WTC11 (cell line): ENCODE measurements around the gene NES. TPM values are rescaled to one million over a fixed set of nuclear protein-coding genes. Genes with fewer than 3 reads are reported as not detected.

Experiments
- ATAC-seq: fragments of 200-7000 bp; cut with Tn5 transposase; 2 replicates; pipeline ENCODE4 v1.10.0; 2021; ENCODE audit warnings: mild to moderate bottlenecking, moderate library complexity
- CTCF ChIA-PET: fragments of 300-600 bp; sonication (Branson Sonifier 250); formaldehyde crosslinking; loops from one replicate; lab custom pipeline; 2021; ENCODE audit warnings: antibody characterized with exemption; lab: Charles Lee
- POLR2A ChIA-PET: fragments of 350-600 bp; sonication (Branson Sonifier 250); formaldehyde crosslinking; loops from one replicate; lab custom pipeline; 2021; ENCODE audit warnings: antibody characterized with exemption; lab: Charles Lee
- DNase-seq: peaks from one replicate; pipeline ENCODE4 v3.0.0; 2021; ENCODE audit warnings: low spot score
- H3K27ac Mint-ChIP-seq: 2 replicates; pipeline ENCODE4 v1.8.0; 2021; ENCODE audit warnings: mixed read lengths
- H3K27me3 Mint-ChIP-seq: 2 replicates; pipeline ENCODE4 v1.8.0; 2021; ENCODE audit warnings: low read depth, mild to moderate bottlenecking, moderate library complexity, mixed read lengths
- H3K36me3 Mint-ChIP-seq: 2 replicates; pipeline ENCODE4 v1.8.0; 2021; ENCODE audit warnings: mixed read lengths
- H3K4me1 Mint-ChIP-seq: 2 replicates; pipeline ENCODE4 v1.8.0; 2022; ENCODE audit warnings: mixed read lengths
- H3K4me3 Mint-ChIP-seq: 2 replicates; pipeline ENCODE4 v1.8.0; 2021; ENCODE audit warnings: mild to moderate bottlenecking, moderate library complexity, mixed read lengths
- H3K9me3 Mint-ChIP-seq: 2 replicates; pipeline ENCODE4 v1.8.0; 2021; ENCODE audit warnings: mixed read lengths
- CREM ChIP-seq: sonication (generic); formaldehyde crosslinking; IDR thresholded peaks from 2 replicates; pipeline ENCODE4 v1.8.1; 2022; ENCODE audit warnings: mild to moderate bottlenecking, missing genetic modification reagents, moderate library complexity
- CTCF ChIP-seq: fragments of 200-600 bp; IDR thresholded peaks from 2 replicates; pipeline ENCODE4 v1.8.0; 2022; ENCODE audit warnings: antibody characterized with exemption
- ESRRA ChIP-seq: sonication (generic); formaldehyde crosslinking; IDR thresholded peaks from 2 replicates; pipeline ENCODE4 v1.8.1; 2022; ENCODE audit warnings: mild to moderate bottlenecking, missing genetic modification reagents, borderline replicate concordance
- FOXP1 ChIP-seq: sonication (generic); formaldehyde crosslinking; IDR thresholded peaks from 2 replicates; pipeline ENCODE4 v1.8.0; 2022; ENCODE audit warnings: missing genetic modification reagents, mild to moderate bottlenecking, moderate library complexity, borderline replicate concordance
- GRHL2 ChIP-seq: fragments of 250-450 bp; sonication (Bioruptor Pico); IDR thresholded peaks from 2 replicates; pipeline ENCODE4 v1.8.0; 2022; ENCODE audit warnings: mild to moderate bottlenecking, moderate library complexity; ENCODE audit not compliant: insufficient replicate concordance, severe bottlenecking
- JUN ChIP-seq: sonication (generic); formaldehyde crosslinking; IDR thresholded peaks from 2 replicates; pipeline ENCODE4 v1.8.0; 2023; ENCODE audit warnings: mild to moderate bottlenecking, missing genetic modification reagents
- KAT7 ChIP-seq: sonication (generic); formaldehyde crosslinking; IDR thresholded peaks from 2 replicates; pipeline ENCODE4 v1.8.1; 2023; ENCODE audit warnings: missing genetic modification reagents, mild to moderate bottlenecking, borderline replicate concordance
- MAX ChIP-seq: sonication (generic); formaldehyde crosslinking; IDR thresholded peaks from 2 replicates; pipeline ENCODE4 v1.8.0; 2022; ENCODE audit warnings: mild to moderate bottlenecking, missing genetic modification reagents
- MXD4 ChIP-seq: fragments of 250-450 bp; sonication (Bioruptor Pico); IDR thresholded peaks from 2 replicates; pipeline ENCODE4 v1.8.0; 2021; ENCODE audit warnings: mild to moderate bottlenecking, moderate library complexity, borderline replicate concordance
- NR3C1 ChIP-seq: sonication (generic); formaldehyde crosslinking; conservative IDR thresholded peaks from 2 replicates; pipeline ENCODE4 v1.8.1; 2023; ENCODE audit warnings: low read depth, mild to moderate bottlenecking, missing genetic modification reagents
- OVOL2 ChIP-seq: fragments of 250-450 bp; sonication (Bioruptor Pico); IDR thresholded peaks from 2 replicates; pipeline ENCODE4 v1.9.0; 2021; ENCODE audit warnings: mild to moderate bottlenecking, borderline replicate concordance
- RELA ChIP-seq: sonication (generic); formaldehyde crosslinking; IDR thresholded peaks from 2 replicates; pipeline ENCODE4 v1.8.1; 2022; ENCODE audit warnings: missing genetic modification reagents, mild to moderate bottlenecking, borderline replicate concordance
- RORB ChIP-seq: fragments of 250-450 bp; sonication (Bioruptor Pico); IDR thresholded peaks from 2 replicates; pipeline ENCODE4 v1.9.0; 2021; ENCODE audit warnings: mild to moderate bottlenecking
- SMAD4 ChIP-seq: sonication (generic); formaldehyde crosslinking; IDR thresholded peaks from 2 replicates; pipeline ENCODE4 v1.8.0; 2022; ENCODE audit warnings: mild to moderate bottlenecking, missing genetic modification reagents
- TEAD1 ChIP-seq: sonication (generic); formaldehyde crosslinking; IDR thresholded peaks from 2 replicates; pipeline ENCODE4 v1.8.0; 2022; ENCODE audit warnings: mild to moderate bottlenecking, missing genetic modification reagents
- TEAD4 ChIP-seq: sonication (generic); formaldehyde crosslinking; IDR thresholded peaks from 2 replicates; pipeline ENCODE4 v1.8.0; 2022; ENCODE audit warnings: mild to moderate bottlenecking, missing genetic modification reagents
- USF2 ChIP-seq: sonication (generic); formaldehyde crosslinking; IDR thresholded peaks from 2 replicates; pipeline ENCODE4 v1.8.1; 2023; ENCODE audit warnings: mild to moderate bottlenecking, missing genetic modification reagents, moderate library complexity
- ZNF232 ChIP-seq: sonication (generic); formaldehyde crosslinking; IDR thresholded peaks from 2 replicates; pipeline ENCODE4 v1.8.0; 2022; ENCODE audit warnings: mild to moderate bottlenecking, missing genetic modification reagents
- ZNF281 ChIP-seq: sonication (generic); formaldehyde crosslinking; IDR thresholded peaks from 2 replicates; pipeline ENCODE4 v1.8.0; 2023; ENCODE audit warnings: mild to moderate bottlenecking, missing genetic modification reagents
- ZNF317 ChIP-seq: sonication (generic); formaldehyde crosslinking; IDR thresholded peaks from 2 replicates; pipeline ENCODE4 v1.8.1; 2023; ENCODE audit warnings: low read depth, mild to moderate bottlenecking, moderate library complexity, missing genetic modification reagents, borderline replicate concordance
- total RNA-seq: library from RNA; stranded (reverse); gene quantifications from 3 replicates; pipeline ENCODE4 v1.2.3, GENCODE V29; 2021
- TF ChIP-seq, protein P1 (sequence below): sonication (generic); formaldehyde crosslinking; IDR thresholded peaks from 2 replicates; pipeline ENCODE4 v1.8.0; 2022; ENCODE audit warnings: mild to moderate bottlenecking, missing genetic modification reagents
- TF ChIP-seq, protein P2 (sequence below): sonication (generic); formaldehyde crosslinking; IDR thresholded peaks from 2 replicates; pipeline ENCODE4 v1.8.1; 2023; ENCODE audit warnings: mild to moderate bottlenecking, missing genetic modification reagents
- TF ChIP-seq, protein P3 (sequence below): sonication (generic); formaldehyde crosslinking; IDR thresholded peaks from 2 replicates; pipeline ENCODE4 v1.8.1; 2022; ENCODE audit warnings: low read depth, mild to moderate bottlenecking, moderate library complexity, missing genetic modification reagents, borderline replicate concordance

NES gene
- total RNA-seq, 1 experiment from 2014 or later, result 127 TPM

DNA sequence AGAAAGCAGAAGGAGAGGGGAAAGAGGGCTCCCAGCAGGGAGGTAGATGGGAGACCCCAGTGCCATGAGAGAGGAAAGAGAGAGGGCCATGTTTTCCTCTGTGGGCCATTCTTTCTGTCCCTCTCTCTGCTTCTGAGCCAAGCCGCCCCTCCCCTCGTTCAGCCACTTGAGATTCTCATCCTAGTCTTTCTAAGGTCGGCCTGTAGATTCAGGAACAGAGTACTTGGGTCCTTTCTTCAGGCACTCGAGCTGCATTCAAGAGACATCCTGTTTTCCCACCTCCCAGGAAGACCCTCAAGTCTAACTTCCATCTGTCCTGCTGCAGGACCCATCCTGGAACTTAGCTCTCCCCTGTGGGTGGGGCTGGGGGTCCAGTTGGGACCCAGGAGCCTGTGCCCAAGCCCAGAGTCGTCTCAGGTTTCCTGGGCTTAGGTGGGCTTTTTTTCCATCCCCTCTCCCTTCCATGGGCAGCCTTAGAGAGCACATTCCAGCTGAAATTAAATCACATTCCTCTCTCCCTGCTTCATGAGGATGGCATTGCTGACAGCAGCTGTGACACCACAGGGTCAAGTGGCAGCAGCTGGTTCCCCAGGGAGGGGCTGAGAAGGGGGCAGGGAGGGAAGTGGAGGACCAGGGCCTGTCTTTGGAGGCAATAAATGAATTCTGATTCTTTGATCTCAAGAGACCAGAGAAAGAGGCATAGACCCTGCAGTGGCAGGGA lies 13.0 kb downstream of the NES start:
- POLR2A ChIA-PET, result interaction anchor here (1.1 to 8.2 kb wide), 5 partner anchors 11 to 87 kb away, joined by 3 to 150 read pairs (median 3); partner anchors contain the start of genes CRABP2, HDGF, NAXE and NES
- H3K4me1 Mint-ChIP-seq, result peaks cover 91% of the 10 kb centered on the region
- peaks cover 7% of the 10 kb centered on the region for H3K27me3 Mint-ChIP-seq
- H3K27ac Mint-ChIP-seq, result peak overlapping the region; percentile 80
- CTCF ChIA-PET, result interaction anchor here (1.4 to 12.6 kb wide), 8 partner anchors 15 to 64 kb away, joined by 4 to 437 read pairs (median 12); partner anchors contain the start of genes CRABP2, HAPLN2, ISG20L2 and METTL25B
- no peak for DNase-seq
- no peak for ATAC-seq
- no peaks in the 10 kb centered on the region for H3K9me3 Mint-ChIP-seq
- H3K4me3 Mint-ChIP-seq, result peak overlapping the region; percentile 10; the same call in 1 of the 2 replicates
- H3K36me3 Mint-ChIP-seq, result no peaks in the 10 kb centered on the region
- TF ChIP-seq RELA (CRISPR knock-in tag) (no peak), JUN (CRISPR knock-in tag) (no peak), NR3C1 (CRISPR knock-in tag) (no peak), KAT7 (CRISPR knock-in tag) (no peak), GRHL2 (CRISPR knock-in tag) (no peak), ZNF317 (CRISPR knock-in tag) (no peak), SMAD4 (CRISPR knock-in tag) (no peak), MXD4 (no peak), OVOL2 (CRISPR knock-in tag) (no peak), ZNF281 (CRISPR knock-in tag) (no peak), RORB (CRISPR knock-in tag) (no peak), ZNF232 (CRISPR knock-in tag) (no peak), TEAD4 (CRISPR knock-in tag) (no peak), FOXP1 (CRISPR knock-in tag) (no peak), ESRRA (no peak), MAX (CRISPR knock-in tag) (no peak)
- TF ChIP-seq, protein P1, sequence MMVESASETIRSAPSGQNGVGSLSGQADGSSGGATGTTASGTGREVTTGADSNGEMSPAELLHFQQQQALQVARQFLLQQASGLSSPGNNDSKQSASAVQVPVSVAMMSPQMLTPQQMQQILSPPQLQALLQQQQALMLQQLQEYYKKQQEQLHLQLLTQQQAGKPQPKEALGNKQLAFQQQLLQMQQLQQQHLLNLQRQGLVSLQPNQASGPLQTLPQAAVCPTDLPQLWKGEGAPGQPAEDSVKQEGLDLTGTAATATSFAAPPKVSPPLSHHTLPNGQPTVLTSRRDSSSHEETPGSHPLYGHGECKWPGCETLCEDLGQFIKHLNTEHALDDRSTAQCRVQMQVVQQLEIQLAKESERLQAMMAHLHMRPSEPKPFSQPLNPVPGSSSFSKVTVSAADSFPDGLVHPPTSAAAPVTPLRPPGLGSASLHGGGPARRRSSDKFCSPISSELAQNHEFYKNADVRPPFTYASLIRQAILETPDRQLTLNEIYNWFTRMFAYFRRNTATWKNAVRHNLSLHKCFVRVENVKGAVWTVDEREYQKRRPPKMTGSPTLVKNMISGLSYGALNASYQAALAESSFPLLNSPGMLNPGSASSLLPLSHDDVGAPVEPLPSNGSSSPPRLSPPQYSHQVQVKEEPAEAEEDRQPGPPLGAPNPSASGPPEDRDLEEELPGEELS, result no peak
- TF ChIP-seq, protein P2, sequence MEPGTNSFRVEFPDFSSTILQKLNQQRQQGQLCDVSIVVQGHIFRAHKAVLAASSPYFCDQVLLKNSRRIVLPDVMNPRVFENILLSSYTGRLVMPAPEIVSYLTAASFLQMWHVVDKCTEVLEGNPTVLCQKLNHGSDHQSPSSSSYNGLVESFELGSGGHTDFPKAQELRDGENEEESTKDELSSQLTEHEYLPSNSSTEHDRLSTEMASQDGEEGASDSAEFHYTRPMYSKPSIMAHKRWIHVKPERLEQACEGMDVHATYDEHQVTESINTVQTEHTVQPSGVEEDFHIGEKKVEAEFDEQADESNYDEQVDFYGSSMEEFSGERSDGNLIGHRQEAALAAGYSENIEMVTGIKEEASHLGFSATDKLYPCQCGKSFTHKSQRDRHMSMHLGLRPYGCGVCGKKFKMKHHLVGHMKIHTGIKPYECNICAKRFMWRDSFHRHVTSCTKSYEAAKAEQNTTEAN, result no peak

GRCh38 chr1:156663178-156663577 lies 14.0 kb downstream of the NES start:
- H3K27ac Mint-ChIP-seq, result peak overlapping the region; percentile 86
- H3K4me1 Mint-ChIP-seq, result peaks cover 83% of the 10 kb centered on the region
- ATAC-seq, result no peak
- ChIA-PET POLR2A (interaction anchor here (8.2 kb wide), 1 partner anchor 12 kb away, joined by 150 read pairs; the partner anchor contains the start of gene NES), CTCF (interaction anchor here (2.7 to 12.6 kb wide), 5 partner anchors 16 to 63 kb away, joined by 12 to 437 read pairs (median 109); partner anchors contain the start of genes CRABP2, HAPLN2 and NES)
- H3K4me3 Mint-ChIP-seq, result peak overlapping the region; percentile 30; the same call in 1 of the 2 replicates
- H3K27me3 Mint-ChIP-seq, result peaks cover 17% of the 10 kb centered on the region
- TF ChIP-seq, protein P3, sequence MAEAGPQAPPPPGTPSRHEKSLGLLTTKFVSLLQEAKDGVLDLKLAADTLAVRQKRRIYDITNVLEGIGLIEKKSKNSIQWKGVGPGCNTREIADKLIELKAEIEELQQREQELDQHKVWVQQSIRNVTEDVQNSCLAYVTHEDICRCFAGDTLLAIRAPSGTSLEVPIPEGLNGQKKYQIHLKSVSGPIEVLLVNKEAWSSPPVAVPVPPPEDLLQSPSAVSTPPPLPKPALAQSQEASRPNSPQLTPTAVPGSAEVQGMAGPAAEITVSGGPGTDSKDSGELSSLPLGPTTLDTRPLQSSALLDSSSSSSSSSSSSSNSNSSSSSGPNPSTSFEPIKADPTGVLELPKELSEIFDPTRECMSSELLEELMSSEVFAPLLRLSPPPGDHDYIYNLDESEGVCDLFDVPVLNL (CRISPR knock-in tag), result no peak
- TF ChIP-seq USF2 (CRISPR knock-in tag) (no peak), TEAD1 (no peak), CTCF (no peak), CREM (CRISPR knock-in tag) (no peak)
- H3K36me3 Mint-ChIP-seq, result no peaks in the 10 kb centered on the region
- no peaks in the 10 kb centered on the region for H3K9me3 Mint-ChIP-seq
- no peak for DNase-seq
